Heart left ventricle (tissue), 16 donors: ENCODE data around the gene PACSIN1. TPM values are rescaled to one million over a fixed set of nuclear protein-coding genes. Genes with fewer than 3 reads are reported as not detected.

Experiments used
- ATAC-seq, 4 donors: fragments of 200-7000 bp; cut with Tn5 transposase; one replicate each; pipeline ENCODE4 v1.9.1; 2020 to 2022; ENCODE audit warnings: moderate library complexity in 4 of 4, mild to moderate bottlenecking in 3 of 4, moderate number of reproducible peaks in 1 of 4
- DNase-seq, 5 donors: peaks; one replicate each; pipeline ENCODE4 v3.0.0-alpha.2; 2020
- H3K27ac ChIP-seq, 12 donors: fragments of 200-600 bp; sonication (generic) in 4 of 12; one replicate each; pipeline versions ENCODE4 v1.5.0 to v1.8.0; 2016 to 2022; ENCODE audit warnings: mild to moderate bottlenecking in 2 of 12
- H3K27me3 ChIP-seq, 9 donors: fragments of 200-600 bp; sonication (generic) in 2 of 9; one replicate each; pipeline versions ENCODE4 v1.5.1 to v1.8.0; 2016 to 2022; ENCODE audit warnings: mild to moderate bottlenecking in 3 of 9
- H3K36me3 ChIP-seq, 9 donors: fragments of 200-600 bp; sonication (generic) in 2 of 9; one replicate each; pipeline versions ENCODE4 v1.5.0 to v1.8.0; 2018 to 2022; ENCODE audit warnings: mild to moderate bottlenecking in 2 of 9
- H3K4me1 ChIP-seq, 12 donors: fragments of 200-600 bp; sonication (generic) in 4 of 12; one replicate each; pipeline versions ENCODE4 v1.5.0 to v1.8.0; 2016 to 2022; ENCODE audit warnings: mild to moderate bottlenecking in 3 of 12
- H3K4me3 ChIP-seq, 12 donors: fragments of 200-600 bp; sonication (generic) in 4 of 12; one replicate each; pipeline versions ENCODE4 v1.5.0 to v1.8.0; 2017 to 2022; ENCODE audit warnings: mild to moderate bottlenecking in 9 of 12, moderate library complexity in 4 of 12
- H3K9me3 ChIP-seq, 12 donors: fragments of 200-600 bp; sonication (generic) in 4 of 12; one replicate each; pipeline versions ENCODE4 v1.5.0 to v1.8.0; 2016 to 2022; ENCODE audit warnings: mild to moderate bottlenecking in 1 of 12
- POLR2A ChIP-seq, 2 donors: fragments of 450-650 bp; IDR thresholded peaks; one replicate each; pipeline ENCODE4 v1.6.1; 2017; ENCODE audit warnings: antibody characterized with exemption in 2 of 2, mild to moderate bottlenecking in 2 of 2, moderate library complexity in 2 of 2
- WGBS, 4 donors: extraction: QIAGEN DNeasy Blood & Tissue Kit in 2 of 4; methylation state at CpG; one replicate each; pipeline versions ENCODE4 v1.1.5 to v1.1.7; 2013 to 2018; 5-methylcytosine and 5-hydroxymethylcytosine counted together
- intact Hi-C, 10 donors: fragments of 100-400 bp; cut with DNase I; formaldehyde crosslinking; loops; one replicate each; pipeline versions ENCODE4 v1.11.1 to v1.14.2; 2022
- polyA plus RNA-seq, 2 donors: library from polyadenylated mRNA; stranded (reverse); fragments of 200-250 nt; gene quantifications; one replicate each; pipeline ENCODE4 v1.2.3, GENCODE V29; 2013
- total RNA-seq, 9 donors: library from RNA; depleted of rRNA in 2 of 9; stranded (reverse); fragments of >200 nt in 2 of 9; fragmentation: NEBNext Ultra II Directional in 3 of 9; extraction: Animal tissue kit (Norgen Biotek cat#: 25700) in 3 of 9; gene quantifications; one replicate each; pipeline versions ENCODE4 v1.1.0 to v1.2.4, GENCODE V29; 2016 to 2023
- TF ChIP-seq, protein P1 (sequence below), 12 donors: fragments of 200-600 bp; sonication (generic) in 4 of 12; IDR thresholded peaks; one replicate each; pipeline versions ENCODE4 v1.5.0 to v1.8.0; 2018 to 2022; ENCODE audit warnings: antibody characterized with exemption in 12 of 12, mild to moderate bottlenecking in 5 of 12
- donor health status: ischemic (EF 13 %, LVEDD 7.1; RV severe dilation, severe dysfunction).
- donor health status: healthy with polysubstance abuse.
- donor health status: DM: no; HTN: yes; CAD: no.
- donor health status: DM: no; HTN: no; CAD: no.
- donor health status: ischemic (EF 25% LVEDD 6.9; RV normal size, moderate dysfunction).
- donor health status: ischemic (EF 25% LVEDD 5.7; RV mildly dilated, moderate dysfunction).
- donor health status: healthy.
- donor health status: DM: yes; HTN: yes; CAD: no.
- donor health status: ischemic (EF 35%, LVEDD 5.7; RV mildly dilated, moderate dysfunction).
- donor health status: nonischemic (EF 11% LVEDD 7.7; RV severe dilation, severe dysfunction).
- donor health status: DM: yes; HTN: yes; CAD: no.
- donor health status: PGD.
- donor health status: ischemic (EF 29% LVEDD 5.4; RV normal size, mild dysfunction).
- donor health status: nonischemic (EF 23%, LVEDD 6.1; RV moderate dilation, normal function).

Gene PACSIN1
- total and polyA plus RNA-seq, 11 donors, result 1.6 to 12.7 (median 6.0) TPM

GRCh38 chr6:34460796-34461507 is 4.9 kb upstream of the PACSIN1 start:
- no peak for DNase-seq
- Histone ChIP-seq H3K27ac (no peak overlapping the region), H3K4me3 (no peak overlapping the region), H3K27me3 (peaks cover 4 to 24% (median 8%) of the 10 kb centered on the region in 9 donors), H3K36me3 (no peaks in the 10 kb centered on the region), H3K9me3 (no peaks in the 10 kb centered on the region), H3K4me1 (peaks cover 0 to 19% (median under 1%) of the 10 kb centered on the region in 12 donors)
- ATAC-seq, result no peak
- TF ChIP-seq POLR2A (IDR thresholded peaks at IDR 0.05), result no peak
- TF ChIP-seq, protein P1, sequence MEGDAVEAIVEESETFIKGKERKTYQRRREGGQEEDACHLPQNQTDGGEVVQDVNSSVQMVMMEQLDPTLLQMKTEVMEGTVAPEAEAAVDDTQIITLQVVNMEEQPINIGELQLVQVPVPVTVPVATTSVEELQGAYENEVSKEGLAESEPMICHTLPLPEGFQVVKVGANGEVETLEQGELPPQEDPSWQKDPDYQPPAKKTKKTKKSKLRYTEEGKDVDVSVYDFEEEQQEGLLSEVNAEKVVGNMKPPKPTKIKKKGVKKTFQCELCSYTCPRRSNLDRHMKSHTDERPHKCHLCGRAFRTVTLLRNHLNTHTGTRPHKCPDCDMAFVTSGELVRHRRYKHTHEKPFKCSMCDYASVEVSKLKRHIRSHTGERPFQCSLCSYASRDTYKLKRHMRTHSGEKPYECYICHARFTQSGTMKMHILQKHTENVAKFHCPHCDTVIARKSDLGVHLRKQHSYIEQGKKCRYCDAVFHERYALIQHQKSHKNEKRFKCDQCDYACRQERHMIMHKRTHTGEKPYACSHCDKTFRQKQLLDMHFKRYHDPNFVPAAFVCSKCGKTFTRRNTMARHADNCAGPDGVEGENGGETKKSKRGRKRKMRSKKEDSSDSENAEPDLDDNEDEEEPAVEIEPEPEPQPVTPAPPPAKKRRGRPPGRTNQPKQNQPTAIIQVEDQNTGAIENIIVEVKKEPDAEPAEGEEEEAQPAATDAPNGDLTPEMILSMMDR (IDR thresholded peaks at IDR 0.05), result no peak
- 77 to 87% (median 79%) methylated on average over 4 to 5 of the region's 5 CpGs for WGBS, 4 donors
- intact Hi-C loops, result loop anchor here (1.0 to 10.0 kb wide), 5 partner anchors 144 to 294 kb away; partner anchors contain the start of gene SNRPC (in 1 of the 10)

DNA sequence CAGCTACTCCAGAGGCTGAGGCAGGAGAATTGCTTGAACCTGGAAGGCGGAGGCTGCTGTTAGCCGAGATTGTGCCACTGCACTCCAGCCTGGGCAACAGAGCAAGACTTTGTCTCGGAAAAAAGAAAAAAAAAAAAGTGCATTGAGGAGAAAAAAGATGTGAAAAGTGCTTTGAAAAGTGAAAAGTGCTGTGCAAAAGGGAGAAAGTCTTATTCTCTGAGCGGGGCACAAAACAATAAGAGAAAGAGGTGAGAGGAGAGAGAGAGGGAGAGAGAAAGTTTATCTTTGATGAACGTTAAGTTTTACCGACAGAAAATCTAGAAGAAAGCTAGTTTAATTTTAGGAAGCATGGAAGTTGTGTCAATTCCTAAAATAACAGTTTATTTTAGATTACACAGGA is 3.9 kb upstream of the PACSIN1 start:
- intact Hi-C loops, result loop anchor here in 7 of 10 donors (5.0 to 10.0 kb wide), 3 partner anchors 143 to 293 kb away; partner anchors contain the start of gene SNRPC (in 1 of the 7)
- Histone ChIP-seq H3K9me3 (no peaks in the 10 kb centered on the region), H3K27me3 (peaks cover 4 to 32% (median 13%) of the 10 kb centered on the region in 9 donors), H3K27ac (peak overlapping the region in 1 of 12 donors; percentile 41), H3K4me1 (peaks cover 0 to 27% (median 4%) of the 10 kb centered on the region in 12 donors), H3K36me3 (no peaks in the 10 kb centered on the region), H3K4me3 (no peak overlapping the region)
- 54 to 69% (median 56%) methylated on average over 6 of the region's 6 CpGs for WGBS, 4 donors
- TF ChIP-seq, protein P1 (IDR thresholded peaks at IDR 0.05), result no peak
- no peak for TF ChIP-seq POLR2A (IDR thresholded peaks at IDR 0.05)
- no peak for DNase-seq
- no peak for ATAC-seq

- no peaks in the 10 kb centered on the region for H3K36me3 ChIP-seq
- peak in 4 of 5 donors; percentile 59 to 84 (median 69) for DNase-seq
- H3K27me3 ChIP-seq, result peaks cover 4 to 32% (median 13%) of the 10 kb centered on the region in 9 donors
- intact Hi-C loops, result loop anchor here in 7 of 10 donors (5.0 to 10.0 kb wide), 3 partner anchors 142 to 292 kb away; partner anchors contain the start of gene SNRPC (in 1 of the 7)
- ATAC-seq, result peak; percentile 91 to 95 (median 93)
- TF ChIP-seq, protein P1 (IDR thresholded peaks at IDR 0.05), result no peak
- TF ChIP-seq POLR2A (IDR thresholded peaks at IDR 0.05), result no peak
- no peak overlapping the region for H3K4me3 ChIP-seq
- no peaks in the 10 kb centered on the region for H3K9me3 ChIP-seq
- peaks cover 0 to 27% (median 4%) of the 10 kb centered on the region in 12 donors for H3K4me1 ChIP-seq
- 7 to 20% (median 14%) methylated on average over 6 of the region's 6 CpGs for WGBS, 4 donors
- peak overlapping the region in 6 of 12 donors; percentile 3 to 59 (median 41) for H3K27ac ChIP-seq
Observed at GRCh38 chr6:34462551-34462971, 3.3 kb upstream of the PACSIN1 start.

DNA sequence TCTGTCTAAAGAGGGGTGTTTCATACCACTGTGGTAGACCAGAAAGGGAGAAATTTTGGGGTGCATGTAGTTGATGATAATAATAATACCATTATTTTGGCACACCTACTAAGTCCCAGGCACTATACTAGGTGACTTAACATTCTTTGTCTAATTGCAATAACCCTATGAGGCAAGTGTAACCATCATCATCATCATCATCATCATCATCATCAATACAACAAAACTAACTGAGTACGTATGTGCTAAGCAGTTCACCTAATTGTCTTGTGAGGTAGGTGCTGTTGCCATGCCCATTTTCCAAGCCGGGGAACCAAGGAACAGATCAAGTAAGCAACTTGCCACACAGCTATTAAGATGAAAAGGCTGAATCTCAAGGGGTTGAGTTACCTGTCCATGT is 2.6 kb upstream of the PACSIN1 start:
- H3K9me3 ChIP-seq, result no peaks in the 10 kb centered on the region
- WGBS, 4 donors, result 89 to 94% (median 91%) methylated on average over 2 of the region's 2 CpGs
- peaks cover 4 to 32% (median 13%) of the 10 kb centered on the region in 9 donors for H3K27me3 ChIP-seq
- peaks cover 0 to 27% (median 4%) of the 10 kb centered on the region in 12 donors for H3K4me1 ChIP-seq
- no peak for TF ChIP-seq POLR2A (IDR thresholded peaks at IDR 0.05)
- TF ChIP-seq, protein P1 (IDR thresholded peaks at IDR 0.05), result no peak
- no peak overlapping the region for H3K27ac ChIP-seq
- ATAC-seq, result no peak
- no peak overlapping the region for H3K4me3 ChIP-seq
- no peak for DNase-seq
- H3K36me3 ChIP-seq, result no peaks in the 10 kb centered on the region
- intact Hi-C loops, result loop anchor here in 7 of 10 donors (5.0 to 10.0 kb wide), 3 partner anchors 142 to 292 kb away; partner anchors contain the start of gene SNRPC (in 1 of the 7)
